Neural progenitor cell (in vitro differentiated cells): ENCODE measurements around the gene NUP133. TPM values are rescaled to one million over a fixed set of nuclear protein-coding genes. Genes with fewer than 3 reads are reported as not detected.

Source experiments
- DNase-seq: peaks from one replicate; pipeline ENCODE4 v3.0.0-alpha.2; 2016; ENCODE audit warnings: low spot score
- H2AFZ ChIP-seq: fragments of 200-600 bp; sonication (generic); replicated peaks from 2 replicates; pipeline ENCODE4 v1.6.1; 2016; ENCODE audit warnings: antibody characterized with exemption
- H3F3A ChIP-seq: fragments of 200-600 bp; sonication (generic); 2 replicates; pipeline ENCODE4 v1.6.1; 2016; ENCODE audit warnings: antibody characterized with exemption, low read depth
- H3K27ac ChIP-seq: fragments of 200-600 bp; sonication (generic); 2 replicates; pipeline ENCODE4 v1.5.1; 2016; ENCODE audit warnings: mild to moderate bottlenecking
- H3K27me3 ChIP-seq: fragments of 200-600 bp; sonication (generic); 2 replicates; pipeline ENCODE4 v1.6.1; 2016; ENCODE audit warnings: mild to moderate bottlenecking, moderate library complexity
- H3K36me3 ChIP-seq: fragments of 200-600 bp; sonication (generic); 2 replicates; pipeline ENCODE4 v1.5.1; 2016
- H3K4me1 ChIP-seq: fragments of 200-600 bp; sonication (generic); 2 replicates; pipeline ENCODE4 v1.6.1; 2016; ENCODE audit warnings: mixed run types
- H3K4me2 ChIP-seq: fragments of 200-600 bp; sonication (generic); 2 replicates; pipeline ENCODE4 v1.6.1; 2016
- H3K4me3 ChIP-seq: fragments of 200-600 bp; sonication (generic); 2 replicates; pipeline ENCODE4 v1.5.1; 2016
- H3K79me2 ChIP-seq: fragments of 200-600 bp; sonication (generic); 2 replicates; pipeline ENCODE4 v1.6.1; 2016; ENCODE audit warnings: low read depth
- H3K9ac ChIP-seq: fragments of 200-600 bp; sonication (generic); 2 replicates; pipeline ENCODE4 v1.6.1; 2016
- H3K9me3 ChIP-seq: fragments of 200-600 bp; sonication (generic); 2 replicates; pipeline ENCODE4 v1.5.1; 2016; ENCODE audit warnings: low read depth
- H4K20me1 ChIP-seq: fragments of 200-600 bp; sonication (generic); 2 replicates; pipeline ENCODE4 v1.6.1; 2016; ENCODE audit warnings: low read depth
- H3K27ac Mint-ChIP-seq: 3 replicates; pipeline ENCODE4 v1.8.0; 2021; ENCODE audit warnings: mixed read lengths
- H3K27me3 Mint-ChIP-seq: 2 replicates; pipeline ENCODE4 v1.8.0; 2022; ENCODE audit warnings: low read depth, mild to moderate bottlenecking, inconsistent platforms, moderate library complexity, mixed read lengths; ENCODE audit not compliant: insufficient read depth
- H3K36me3 Mint-ChIP-seq: 3 replicates; pipeline ENCODE4 v1.8.0; 2021; ENCODE audit warnings: mixed read lengths
- H3K4me1 Mint-ChIP-seq: 3 replicates; pipeline ENCODE4 v1.8.0; 2021; ENCODE audit warnings: mixed read lengths
- H3K4me3 Mint-ChIP-seq: 3 replicates; pipeline ENCODE4 v1.8.0; 2021; ENCODE audit warnings: mild to moderate bottlenecking, moderate library complexity, mixed read lengths
- H3K9me3 Mint-ChIP-seq: 3 replicates; pipeline ENCODE4 v1.8.0; 2020; ENCODE audit warnings: mixed read lengths
- CTCF ChIP-seq: fragments of 200-600 bp; sonication (generic); IDR thresholded peaks from 2 replicates; pipeline ENCODE4 v1.5.1; 2017; ENCODE audit warnings: antibody characterized with exemption, mild to moderate bottlenecking
- EZH2 ChIP-seq: fragments of 200-600 bp; sonication (generic); IDR thresholded peaks from 2 replicates; pipeline ENCODE4 v1.6.1; 2017; ENCODE audit warnings: antibody characterized with exemption, mild to moderate bottlenecking, moderate library complexity
- EZH2phosphoT487 ChIP-seq: fragments of 200-600 bp; sonication (generic); IDR thresholded peaks from 2 replicates; pipeline ENCODE4 v1.6.1; 2017; ENCODE audit warnings: antibody characterized with exemption
- total RNA-seq: library from RNA; depleted of rRNA; stranded (reverse); fragments of >200 nt; gene quantifications from 2 replicates; pipeline ENCODE4 v1.2.3, GENCODE V29; 2015; ENCODE audit warnings: low replicate concordance

The NUP133 gene
- total RNA-seq, 1 donor from 2014 or later = 89.3 TPM

GRCh38 chr1:229509576-229509975 is 1.4 kb upstream of the NUP133 start:
- Histone ChIP-seq H3K4me3 (no peak overlapping the region), H3K27ac (no peak overlapping the region), H4K20me1 (no peaks in the 10 kb centered on the region), H3K27me3 (no peaks in the 10 kb centered on the region), H3K9me3 (no peaks in the 10 kb centered on the region), H3F3A (peaks cover 6% of the 10 kb centered on the region), H2AFZ (no peak overlapping the region), H3K79me2 (peaks cover 32% of the 10 kb centered on the region), H3K36me3 (no peaks in the 10 kb centered on the region), H3K4me2 (no peak overlapping the region), H3K4me1 (peaks cover 9% of the 10 kb centered on the region), H3K9ac (no peak overlapping the region)
- Mint-ChIP-seq H3K36me3 (no peaks in the 10 kb centered on the region), H3K4me3 (peak overlapping the region; percentile 95), H3K4me1 (peaks cover 23% of the 10 kb centered on the region), H3K27ac (no peak overlapping the region), H3K27me3 (peaks cover 4% of the 10 kb centered on the region), H3K9me3 (no peaks in the 10 kb centered on the region)
- TF ChIP-seq EZH2 (no peak), CTCF (no peak), EZH2phosphoT487 (no peak)
- no peak for DNase-seq

- Mint-ChIP-seq H3K4me1 (peaks cover 19% of the 10 kb centered on the region), H3K9me3 (no peaks in the 10 kb centered on the region), H3K27ac (peak overlapping the region; percentile 97), H3K27me3 (peaks cover 4% of the 10 kb centered on the region), H3K4me3 (peak overlapping the region; percentile 95), H3K36me3 (no peaks in the 10 kb centered on the region)
- DNase-seq = peak; percentile 4
- H3K9ac ChIP-seq = peak overlapping the region; percentile 51
- H3F3A ChIP-seq = peaks cover 6% of the 10 kb centered on the region
- H3K9me3 ChIP-seq = no peaks in the 10 kb centered on the region
- no peak overlapping the region for H3K27ac ChIP-seq
- peak overlapping the region; percentile 93 for H3K4me2 ChIP-seq
- no peaks in the 10 kb centered on the region for H3K27me3 ChIP-seq
- H3K36me3 ChIP-seq = no peaks in the 10 kb centered on the region
- no peak for TF ChIP-seq CTCF
- TF ChIP-seq EZH2phosphoT487 = no peak
- TF ChIP-seq EZH2 = no peak
- peaks cover 37% of the 10 kb centered on the region for H3K79me2 ChIP-seq
- H3K4me3 ChIP-seq = peak overlapping the region; percentile 83
- no peaks in the 10 kb centered on the region for H4K20me1 ChIP-seq
- peaks cover 9% of the 10 kb centered on the region for H3K4me1 ChIP-seq
- H2AFZ ChIP-seq = peak overlapping the region; percentile 85
These were observed 739 bp upstream of the NUP133 start for GRCh38 chr1:229508823-229509337.

- Histone ChIP-seq H3F3A (peaks cover 6% of the 10 kb centered on the region), H3K79me2 (peaks cover 50% of the 10 kb centered on the region), H3K27ac (peak overlapping the region; percentile 97), H3K4me1 (peaks cover 9% of the 10 kb centered on the region), H3K4me2 (peak overlapping the region; percentile 93), H4K20me1 (no peaks in the 10 kb centered on the region), H3K9ac (peak overlapping the region; percentile 97), H3K27me3 (no peaks in the 10 kb centered on the region), H3K36me3 (no peaks in the 10 kb centered on the region), H2AFZ (peak overlapping the region; percentile 74), H3K4me3 (peak overlapping the region; percentile 83), H3K9me3 (no peaks in the 10 kb centered on the region)
- H3K9me3 Mint-ChIP-seq = no peaks in the 10 kb centered on the region
- TF ChIP-seq CTCF (no peak), EZH2phosphoT487 (no peak), EZH2 (no peak)
- H3K4me1 Mint-ChIP-seq = peaks cover 19% of the 10 kb centered on the region
- H3K27ac Mint-ChIP-seq = peak overlapping the region; percentile 69
- no peaks in the 10 kb centered on the region for H3K36me3 Mint-ChIP-seq
- peaks cover 4% of the 10 kb centered on the region for H3K27me3 Mint-ChIP-seq
- H3K4me3 Mint-ChIP-seq = peak overlapping the region; percentile 95
- no peak for DNase-seq
These were observed 639 bp downstream of the NUP133 start for GRCh38 chr1:229507502-229507901.
